Activated CD8-positive, alpha-beta memory T cell treated with anti-CD3 and anti-CD28 coated beads for 4 hours (primary cell): ENCODE measurements around the gene EVPL.
"Not testable (repeated sequence)": the region's sequence is repeated elsewhere in the genome, so short reads cannot be mapped to it uniquely, and the experiment has no call there.

Experiments
- DNase-seq, 2 donors: peaks; one replicate each; pipeline ENCODE4 v3.0.0-alpha.2; 2020; ENCODE audit warnings: low read depth in 2 of 2

EVPL gene

GRCh38 chr17:76027159-76027839, at the start of gene EVPL:
EVPL (minus strand) TSS chr17:76027306; CDS start chr17:76027198, 108 bp downstream.
- DNase-seq = no peak

GRCh38 chr17:76076146-76076764, 49.1 kb upstream of the EVPL start:
- no peak for DNase-seq

- DNase-seq = no peak
Measured at GRCh38 chr17:76075364-76076145, 48.4 kb upstream of the EVPL start.

- no peak for DNase-seq
Measured at GRCh38 chr17:76074390-76075363, 47.6 kb upstream of the EVPL start, which contains the start of gene GALR2. GALR2 (plus strand) TSS chr17:76074781; CDS start chr17:76074884, 103 bp downstream.

GRCh38 chr17:76072148-76072858, 45.2 kb upstream of the EVPL start, which contains the start of gene SRP68:
SRP68 (minus strand) TSS chr17:76072517; CDS start chr17:76072491, 26 bp downstream.
- peak; percentile 71 to 75 for DNase-seq

GRCh38 chr17:76071531-76072147, 44.5 kb upstream of the EVPL start:
- no peak for DNase-seq

GRCh38 chr17:76065775-76066174, 38.7 kb upstream of the EVPL start:
- DNase-seq = no peak

GRCh38 chr17:76063875-76064546, 36.9 kb upstream of the EVPL start:
- DNase-seq = no peak

- DNase-seq = not testable (repeated sequence)
Measured at GRCh38 chr17:76058264-76058663, 31.2 kb upstream of the EVPL start.

GRCh38 chr17:76056882-76057281, 29.8 kb upstream of the EVPL start:
- no peak for DNase-seq

GRCh38 chr17:76054112-76054476, 27.0 kb upstream of the EVPL start:
- DNase-seq = no peak

GRCh38 chr17:76053246-76054111, 26.4 kb upstream of the EVPL start:
- DNase-seq = no peak

GRCh38 chr17:76051561-76051960, 24.5 kb upstream of the EVPL start:
- no peak for DNase-seq

- DNase-seq = no peak
Measured at GRCh38 chr17:76050538-76051467, 23.7 kb upstream of the EVPL start.

GRCh38 chr17:76049836-76050537, 22.9 kb upstream of the EVPL start:
- DNase-seq = no peak

GRCh38 chr17:76049239-76049638, 22.1 kb upstream of the EVPL start:
- no peak for DNase-seq

GRCh38 chr17:76048711-76049110, 21.6 kb upstream of the EVPL start:
- DNase-seq = no peak
